SJSA1 (cell line): ENCODE measurements around the gene NCAM1. TPM values are rescaled to one million over a fixed set of nuclear protein-coding genes. Genes with fewer than 3 reads are reported as not detected.
"Not testable (repeated sequence)": the region's sequence is repeated elsewhere in the genome, so short reads cannot be mapped to it uniquely, and the experiment has no call there.

Experiments
- DNase-seq, 2 experiments: peaks; one replicate each; pipeline ENCODE4 v3.0.0-alpha.2; 2015 to 2020; ENCODE audit warnings: low spot score in 2 of 2, low read depth in 1 of 2
- H3K27ac ChIP-seq: fragments of 250-450 bp; sonication (Bioruptor Pico); 2 replicates; pipeline ENCODE4 v1.5.1; 2020; ENCODE audit warnings: mild to moderate bottlenecking, moderate library complexity
- H3K27me3 ChIP-seq: fragments of 250-450 bp; sonication (Bioruptor Pico); replicated peaks from 2 replicates; pipeline ENCODE4 v1.5.1; 2020; ENCODE audit warnings: mild to moderate bottlenecking, moderate library complexity
- H3K36me3 ChIP-seq: fragments of 250-450 bp; sonication (Bioruptor Pico); 2 replicates; pipeline ENCODE4 v1.5.1; 2020; ENCODE audit warnings: mild to moderate bottlenecking
- H3K4me1 ChIP-seq: fragments of 250-450 bp; sonication (Bioruptor Pico); replicated peaks from 2 replicates; pipeline ENCODE4 v1.6.1; 2021; ENCODE audit warnings: mild to moderate bottlenecking
- H3K4me3 ChIP-seq: fragments of 250-450 bp; sonication (Bioruptor Pico); 2 replicates; pipeline ENCODE4 v1.5.1; 2020; ENCODE audit warnings: mild to moderate bottlenecking
- H3K9me3 ChIP-seq: fragments of 250-450 bp; sonication (Bioruptor Pico); replicated peaks from 2 replicates; pipeline ENCODE4 v1.5.1; 2020; ENCODE audit warnings: mild to moderate bottlenecking
- total RNA-seq: library from RNA; depleted of rRNA; stranded (reverse); fragments of >200 nt; shearing (Covaris generic); gene quantifications from 2 replicates; pipeline ENCODE4 v1.2.3, GENCODE V29; 2014

NCAM1 gene
- total RNA-seq, 1 experiment from 2014 or later: 23.7 TPM

- no peaks in the 10 kb centered on the region for H3K27me3 ChIP-seq
- no peaks in the 10 kb centered on the region for H3K36me3 ChIP-seq
- no peak for DNase-seq
- no peaks in the 10 kb centered on the region for H3K9me3 ChIP-seq
- H3K27ac ChIP-seq: no peak overlapping the region
- no peak overlapping the region for H3K4me3 ChIP-seq
- H3K4me1 ChIP-seq: no peaks in the 10 kb centered on the region
These were observed 58.5 kb downstream of the NCAM1 start for GRCh38 chr11:113019711-113020110.

- H3K27ac ChIP-seq: no peak overlapping the region
- H3K9me3 ChIP-seq: no peaks in the 10 kb centered on the region
- H3K36me3 ChIP-seq: no peaks in the 10 kb centered on the region
- no peak for DNase-seq
- no peaks in the 10 kb centered on the region for H3K27me3 ChIP-seq
- no peak overlapping the region for H3K4me3 ChIP-seq
- H3K4me1 ChIP-seq: no peaks in the 10 kb centered on the region
These were observed 59.9 kb downstream of the NCAM1 start for GRCh38 chr11:113021111-113021510.

GRCh38 chr11:113022262-113022661, 61.0 kb downstream of the NCAM1 start:
- Histone ChIP-seq H3K9me3 (no peaks in the 10 kb centered on the region), H3K4me1 (no peaks in the 10 kb centered on the region), H3K27me3 (no peaks in the 10 kb centered on the region), H3K36me3 (no peaks in the 10 kb centered on the region), H3K27ac (no peak overlapping the region), H3K4me3 (no peak overlapping the region)
- no peak for DNase-seq

DNA sequence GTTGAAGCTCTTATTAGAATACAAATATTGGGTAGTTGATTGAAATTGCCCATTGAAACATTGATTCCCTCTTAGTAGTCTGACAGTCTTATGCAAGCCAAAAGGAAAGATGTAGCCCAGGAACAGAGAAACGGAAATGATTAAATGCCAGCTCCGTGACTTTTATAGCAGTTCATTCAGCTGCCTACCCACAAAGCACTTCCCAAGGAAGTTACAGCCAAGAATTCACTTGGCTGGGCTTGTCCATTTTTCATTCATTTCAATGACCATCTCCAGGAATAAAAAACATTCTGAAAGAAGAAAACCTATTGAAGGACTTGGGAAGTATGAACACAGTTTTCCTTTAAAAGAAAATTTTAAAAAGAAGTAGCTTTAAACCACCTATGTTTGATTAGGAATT, 62.0 kb downstream of the NCAM1 start:
- Histone ChIP-seq H3K27me3 (no peaks in the 10 kb centered on the region), H3K9me3 (no peaks in the 10 kb centered on the region), H3K4me3 (no peak overlapping the region), H3K36me3 (no peaks in the 10 kb centered on the region), H3K27ac (no peak overlapping the region), H3K4me1 (no peaks in the 10 kb centered on the region)
- no peak for DNase-seq

- H3K27me3 ChIP-seq: no peaks in the 10 kb centered on the region
- H3K9me3 ChIP-seq: no peaks in the 10 kb centered on the region
- H3K27ac ChIP-seq: no peak overlapping the region
- H3K36me3 ChIP-seq: no peaks in the 10 kb centered on the region
- no peak for DNase-seq
- no peaks in the 10 kb centered on the region for H3K4me1 ChIP-seq
- H3K4me3 ChIP-seq: no peak overlapping the region
These were observed 62.8 kb downstream of the NCAM1 start for GRCh38 chr11:113023986-113024385.

GRCh38 chr11:113026778-113027177, 65.6 kb downstream of the NCAM1 start:
- H3K27me3 ChIP-seq: no peaks in the 10 kb centered on the region
- H3K36me3 ChIP-seq: no peaks in the 10 kb centered on the region
- H3K27ac ChIP-seq: no peak overlapping the region
- no peak overlapping the region for H3K4me3 ChIP-seq
- DNase-seq: no peak
- no peaks in the 10 kb centered on the region for H3K9me3 ChIP-seq
- no peaks in the 10 kb centered on the region for H3K4me1 ChIP-seq

GRCh38 chr11:113034576-113034975, 73.4 kb downstream of the NCAM1 start:
- no peaks in the 10 kb centered on the region for H3K36me3 ChIP-seq
- DNase-seq: no peak
- H3K9me3 ChIP-seq: no peaks in the 10 kb centered on the region
- H3K4me3 ChIP-seq: no peak overlapping the region
- H3K27ac ChIP-seq: no peak overlapping the region
- no peaks in the 10 kb centered on the region for H3K27me3 ChIP-seq
- no peaks in the 10 kb centered on the region for H3K4me1 ChIP-seq

DNA sequence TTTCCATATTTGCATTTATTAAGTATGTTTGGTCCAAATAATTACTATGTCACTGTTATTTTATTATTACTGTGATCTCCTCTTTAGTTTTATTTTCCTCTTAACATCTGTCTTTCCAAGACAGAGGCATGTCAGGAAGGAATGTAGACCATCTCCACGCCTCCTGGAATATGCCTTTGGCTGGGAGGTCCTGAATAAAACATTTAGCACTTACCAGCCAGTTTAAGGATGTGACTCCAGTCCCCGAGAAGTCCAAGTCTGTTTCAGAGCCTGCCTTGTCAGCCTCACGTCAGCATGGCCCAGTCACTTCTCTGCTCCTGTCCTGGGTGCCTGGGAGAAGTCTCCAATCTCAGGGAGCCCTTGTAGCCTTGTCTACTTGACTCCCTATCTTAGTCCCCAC, 74.5 kb downstream of the NCAM1 start:
- no peaks in the 10 kb centered on the region for H3K4me1 ChIP-seq
- no peak overlapping the region for H3K4me3 ChIP-seq
- no peak for DNase-seq
- no peaks in the 10 kb centered on the region for H3K36me3 ChIP-seq
- no peak overlapping the region for H3K27ac ChIP-seq
- no peaks in the 10 kb centered on the region for H3K9me3 ChIP-seq
- H3K27me3 ChIP-seq: no peaks in the 10 kb centered on the region

DNA sequence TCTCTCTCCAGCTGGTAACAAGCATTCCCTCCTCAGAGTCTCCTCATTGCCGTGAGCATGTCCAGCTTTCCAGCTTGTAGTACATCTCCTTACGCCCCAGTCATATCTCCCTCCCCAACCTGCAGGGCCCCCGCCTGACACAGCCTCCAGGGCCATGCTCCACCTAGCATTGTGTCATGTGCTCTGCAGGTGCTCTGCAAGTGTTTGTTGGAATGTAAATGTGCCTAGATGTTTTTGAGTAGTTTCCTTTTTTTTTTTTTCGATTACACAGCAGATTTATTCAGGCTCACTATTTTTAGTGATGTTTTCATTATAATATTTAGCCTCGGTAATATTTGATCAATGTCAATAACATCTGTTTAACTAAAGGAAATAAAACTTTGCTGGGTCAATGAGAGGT, 82.5 kb downstream of the NCAM1 start:
- H3K4me3 ChIP-seq: no peak overlapping the region
- DNase-seq: no peak
- H3K4me1 ChIP-seq: no peaks in the 10 kb centered on the region
- H3K27me3 ChIP-seq: no peaks in the 10 kb centered on the region
- no peaks in the 10 kb centered on the region for H3K9me3 ChIP-seq
- H3K27ac ChIP-seq: no peak overlapping the region
- no peaks in the 10 kb centered on the region for H3K36me3 ChIP-seq

DNA sequence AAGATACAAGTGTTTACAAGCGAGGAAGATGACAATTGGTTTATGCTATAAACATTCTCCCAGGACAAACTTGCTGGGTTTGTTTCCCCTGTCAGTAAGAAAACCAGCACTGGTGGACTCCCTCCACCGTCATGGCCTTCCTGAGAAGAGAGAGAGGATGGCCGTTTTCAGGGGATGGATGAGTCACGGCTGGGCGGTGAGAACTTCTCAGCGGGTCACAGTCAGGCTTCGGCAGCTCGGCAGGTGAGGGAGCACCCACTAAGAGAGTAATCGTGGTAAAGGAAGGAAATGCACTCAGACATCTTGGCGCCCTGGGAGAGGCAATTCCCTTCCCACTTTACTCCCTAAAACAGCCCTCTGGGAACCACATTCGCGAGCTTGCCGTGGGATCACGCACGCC, 83.9 kb downstream of the NCAM1 start:
- Histone ChIP-seq H3K27ac (no peak overlapping the region), H3K9me3 (no peaks in the 10 kb centered on the region), H3K27me3 (no peaks in the 10 kb centered on the region), H3K4me3 (no peak overlapping the region), H3K4me1 (no peaks in the 10 kb centered on the region), H3K36me3 (no peaks in the 10 kb centered on the region)
- no peak for DNase-seq

GRCh38 chr11:113046866-113047265, 85.6 kb downstream of the NCAM1 start:
- DNase-seq: no peak
- no peaks in the 10 kb centered on the region for H3K27me3 ChIP-seq
- no peak overlapping the region for H3K4me3 ChIP-seq
- no peaks in the 10 kb centered on the region for H3K9me3 ChIP-seq
- H3K27ac ChIP-seq: no peak overlapping the region
- no peaks in the 10 kb centered on the region for H3K36me3 ChIP-seq
- no peaks in the 10 kb centered on the region for H3K4me1 ChIP-seq

- Histone ChIP-seq H3K27ac (no peak overlapping the region), H3K27me3 (no peaks in the 10 kb centered on the region)
These were observed 87.9 kb downstream of the NCAM1 start for GRCh38 chr11:113048820-113049768.

DNA sequence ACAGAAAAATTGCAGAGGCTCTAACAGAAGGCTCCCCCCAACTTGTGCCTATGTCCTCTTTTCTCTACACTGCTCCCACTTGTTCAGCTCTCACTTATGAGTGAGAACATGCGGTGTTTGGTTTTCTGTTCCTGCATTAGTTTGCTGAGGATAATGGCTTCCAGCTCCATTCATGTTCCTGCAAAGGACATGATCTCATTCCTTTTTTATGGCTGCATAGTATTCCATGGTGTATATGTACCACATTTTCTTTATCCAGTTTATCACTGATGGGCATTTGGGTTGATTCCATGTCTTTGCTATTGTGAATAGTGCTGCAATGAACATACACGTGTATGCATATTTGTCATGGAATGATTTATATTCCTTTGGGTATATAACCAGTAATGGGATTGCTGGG, 91.8 kb downstream of the NCAM1 start:
- H3K4me3 ChIP-seq, H3K36me3 ChIP-seq, H3K4me1 ChIP-seq, H3K27me3 ChIP-seq, H3K9me3 ChIP-seq, DNase-seq, H3K27ac ChIP-seq: not testable (repeated sequence)

More at GRCh38 chr11:113048820-113049768, 87.9 kb downstream of the NCAM1 start:
- Histone ChIP-seq H3K36me3 (no peaks in the 10 kb centered on the region), H3K9me3 (no peaks in the 10 kb centered on the region), H3K4me1 (no peaks in the 10 kb centered on the region), H3K4me3 (no peak overlapping the region)
- DNase-seq: no peak

GRCh38 chr11:113057038-113057437, 95.8 kb downstream of the NCAM1 start:
- no peak for DNase-seq
- no peak overlapping the region for H3K4me3 ChIP-seq
- H3K36me3 ChIP-seq: no peaks in the 10 kb centered on the region
- no peaks in the 10 kb centered on the region for H3K9me3 ChIP-seq
- no peaks in the 10 kb centered on the region for H3K27me3 ChIP-seq
- H3K4me1 ChIP-seq: no peaks in the 10 kb centered on the region
- no peak overlapping the region for H3K27ac ChIP-seq

DNA sequence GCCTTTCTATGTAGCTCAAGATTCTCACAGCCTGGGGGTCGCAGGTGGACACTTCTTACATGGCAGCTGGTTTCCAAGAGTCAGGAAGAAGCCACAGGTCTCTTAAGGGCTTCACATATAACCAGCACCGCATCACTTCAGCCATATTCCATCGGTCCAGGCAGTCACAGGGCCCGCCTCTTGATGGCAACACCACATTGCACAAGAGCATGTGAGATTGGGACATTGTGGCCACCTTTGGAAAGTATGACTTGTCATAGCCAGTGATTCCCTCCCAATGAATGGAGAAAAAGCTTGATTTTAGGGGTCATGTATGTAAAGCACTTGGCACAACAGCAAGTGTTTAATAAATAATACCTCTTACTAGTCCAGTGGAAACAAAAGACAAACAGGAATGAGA, 98.3 kb downstream of the NCAM1 start:
- H3K4me3 ChIP-seq: no peak overlapping the region
- H3K4me1 ChIP-seq: no peaks in the 10 kb centered on the region
- H3K27me3 ChIP-seq: no peaks in the 10 kb centered on the region
- H3K9me3 ChIP-seq: no peaks in the 10 kb centered on the region
- H3K27ac ChIP-seq: no peak overlapping the region
- no peak for DNase-seq
- H3K36me3 ChIP-seq: no peaks in the 10 kb centered on the region
